Measurements from ENCODE around the gene CX3CL1. TPM values are rescaled to one million over a fixed set of nuclear protein-coding genes. Genes with fewer than 3 reads are reported as not detected.

The CX3CL1 gene
- total and polyA plus RNA-seq, 2 of the 13 experiments (the other 11 are each of a cell fraction or from before 2014, with no cell fraction given) = 57.3 to 60.8 TPM

GRCh38 chr16:57376313-57376818, 4.1 kb downstream of the CX3CL1 start:
- Histone ChIP-seq H3K27ac (ENCODE audit: extremely low read length, insufficient read depth, low read length) (no peak overlapping the region), H3K4me2 (ENCODE audit: low read depth, low read length) (peak overlapping the region; percentile 49), H3K9ac (ENCODE audit: insufficient read depth, low read depth, low read length) (no peak overlapping the region), H3K27me3 (ENCODE audit: control insufficient read depth in 1 of 2, insufficient read depth in 2 of 2, low read length in 2 of 2) (no peaks in the 10 kb centered on the region; a peak in 1 of 5 replicates), H4K20me1 (ENCODE audit: insufficient read depth, low read length) (peaks cover 9% of the 10 kb centered on the region; the same call in 1 of the 2 replicates), H3K36me3 (replicated peaks in 1 of 2; ENCODE audit: control insufficient read depth in 1 of 2, insufficient read depth in 2 of 2, low read length in 2 of 2) (peaks cover 22 to 39% of the 10 kb centered on the region in 2 experiments), H3K9me3 (ENCODE audit: low read length) (no peaks in the 10 kb centered on the region), H3K79me2 (ENCODE audit: insufficient read depth, low read length) (peaks cover 55% of the 10 kb centered on the region), H2AFZ (ENCODE audit: low read length) (no peak overlapping the region), H3K4me1 (ENCODE audit: insufficient read depth, low read length) (peaks cover 70% of the 10 kb centered on the region), H3K4me3 (replicated peaks in 1 of 3; ENCODE audit: insufficient read depth in 1 of 3, low read depth in 2 of 3, low read length in 3 of 3) (no peak overlapping the region)
- POLR2A ChIA-PET = interaction anchor here (7.7 kb wide), 1 partner anchor 73 kb away, joined by 303 read pairs; no protein-coding TSS in a partner anchor
- DNase-seq (ENCODE audit: low spot score) (no peak), FAIRE-seq (no peak), ATAC-seq (no peak)
- intact Hi-C loops (cut with micrococcal nuclease; ENCODE audit: unreplicated experiment) (no loop called here), in situ Hi-C loops (cut with HindIII; ENCODE audit: extremely low pct_ligation_motif_present, low pct_unique_long_range_greater_than_20kb) (no loop called here)
- over 99% methylated on average over 3 of the region's 3 CpGs for WGBS (ENCODE audit: low lambda C conversion rate)
- CTCF ChIA-PET (ENCODE audit: low intra/inter-chr PET ratio, low total read pairs) = interaction anchor here (1.3 kb wide), 1 partner anchor 76 kb away, joined by 5 read pairs; no protein-coding TSS in a partner anchor
- no TSS peak for BruUV-seq (replicated peaks)
- TF ChIP-seq, protein P1, sequence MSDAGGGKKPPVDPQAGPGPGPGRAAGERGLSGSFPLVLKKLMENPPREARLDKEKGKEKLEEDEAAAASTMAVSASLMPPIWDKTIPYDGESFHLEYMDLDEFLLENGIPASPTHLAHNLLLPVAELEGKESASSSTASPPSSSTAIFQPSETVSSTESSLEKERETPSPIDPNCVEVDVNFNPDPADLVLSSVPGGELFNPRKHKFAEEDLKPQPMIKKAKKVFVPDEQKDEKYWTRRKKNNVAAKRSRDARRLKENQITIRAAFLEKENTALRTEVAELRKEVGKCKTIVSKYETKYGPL (CRISPR knock-in tag; IDR thresholded peaks at IDR 0.05) = no peak
- TF ChIP-seq DMAP1 (CRISPR knock-in tag; IDR thresholded peaks at IDR 0.05) (no peak), IKZF1 (IDR thresholded peaks at IDR 0.05) (0 out of 2 replicates have a peak, but pooled peaks have one; percentile 27), ZNF570 (CRISPR knock-in tag; IDR thresholded peaks at IDR 0.05; ENCODE audit: borderline replicate concordance) (no peak), MZF1 (CRISPR knock-in tag; IDR thresholded peaks at IDR 0.05; ENCODE audit: borderline replicate concordance) (0 out of 2 replicates have a peak, but pooled peaks have one; percentile 22), SP4 (CRISPR knock-in tag; IDR thresholded peaks at IDR 0.05) (no peak), TCF7L2 (IDR thresholded peaks at IDR 0.05; ENCODE audit: low read depth, low read length) (no peak), NCOA5 (CRISPR knock-in tag; IDR thresholded peaks at IDR 0.05) (no peak), ZSCAN22 (CRISPR knock-in tag; IDR thresholded peaks at IDR 0.05) (0 out of 2 replicates have a peak, but pooled peaks have one; percentile 17), FOXA1 (IDR thresholded peaks at IDR 0.05) (no peak), FOXA1 (CRISPR knock-in tag; IDR thresholded peaks at IDR 0.05) (no peak), ZNF224 (CRISPR knock-in tag; IDR thresholded peaks at IDR 0.05) (no peak), HNRNPK (IDR thresholded peaks at IDR 0.05; ENCODE audit: low read depth, low read length, poor library complexity, severe bottlenecking) (peak; percentile 82), NRL (CRISPR knock-in tag; IDR thresholded peaks at IDR 0.05; ENCODE audit: borderline replicate concordance) (no peak), JUNB (CRISPR knock-in tag; IDR thresholded peaks at IDR 0.05; ENCODE audit: borderline replicate concordance) (peak; percentile 27; the same call in 1 of the 2 replicates), ZNF749 (CRISPR knock-in tag; IDR thresholded peaks at IDR 0.05; ENCODE audit: borderline replicate concordance) (no peak), TARDBP (CRISPR knock-in tag; IDR thresholded peaks at IDR 0.05) (peak; percentile 18; the same call in 1 of the 2 replicates), ZNF281 (CRISPR knock-in tag; IDR thresholded peaks at IDR 0.05; ENCODE audit: borderline replicate concordance) (no peak)
- TF ChIP-seq, protein P2, sequence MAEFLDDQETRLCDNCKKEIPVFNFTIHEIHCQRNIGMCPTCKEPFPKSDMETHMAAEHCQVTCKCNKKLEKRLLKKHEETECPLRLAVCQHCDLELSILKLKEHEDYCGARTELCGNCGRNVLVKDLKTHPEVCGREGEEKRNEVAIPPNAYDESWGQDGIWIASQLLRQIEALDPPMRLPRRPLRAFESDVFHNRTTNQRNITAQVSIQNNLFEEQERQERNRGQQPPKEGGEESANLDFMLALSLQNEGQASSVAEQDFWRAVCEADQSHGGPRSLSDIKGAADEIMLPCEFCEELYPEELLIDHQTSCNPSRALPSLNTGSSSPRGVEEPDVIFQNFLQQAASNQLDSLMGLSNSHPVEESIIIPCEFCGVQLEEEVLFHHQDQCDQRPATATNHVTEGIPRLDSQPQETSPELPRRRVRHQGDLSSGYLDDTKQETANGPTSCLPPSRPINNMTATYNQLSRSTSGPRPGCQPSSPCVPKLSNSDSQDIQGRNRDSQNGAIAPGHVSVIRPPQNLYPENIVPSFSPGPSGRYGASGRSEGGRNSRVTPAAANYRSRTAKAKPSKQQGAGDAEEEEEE (CRISPR knock-in tag; IDR thresholded peaks at IDR 0.05; ENCODE audit: borderline replicate concordance) = no peak
- TF ChIP-seq, protein P3, sequence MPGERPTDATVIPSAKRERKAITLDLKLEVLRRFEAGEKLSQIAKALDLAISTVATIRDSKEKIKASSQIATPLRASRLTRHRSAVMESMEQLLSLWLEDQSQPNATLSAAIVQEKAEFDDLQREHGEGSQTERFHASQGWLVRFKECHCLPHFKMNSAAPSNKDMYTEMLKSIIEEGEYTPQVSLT (CRISPR knock-in tag; IDR thresholded peaks at IDR 0.05; ENCODE audit: borderline replicate concordance, low read depth) = no peak

Data from HepG2 (cell line).